Frontal cortex (tissue), 4 donors: Measurements from ENCODE around the gene RASAL2. TPM values are rescaled to one million over a fixed set of nuclear protein-coding genes. Genes with fewer than 3 reads are reported as not detected.
"Not testable (repeated sequence)": the region's sequence is repeated elsewhere in the genome, so short reads cannot be mapped to it uniquely, and the experiment has no call there.

ENCODE experiments used
- DNase-seq, 2 donors: peaks; one replicate each; pipeline ENCODE4 v3.0.0; 2012; ENCODE audit warnings: low spot score in 2 of 2
- FAIRE-seq: peaks from 2 replicates; lab custom pipeline; 2012; peaks lifted over from hg19 to GRCh38; lab: Jason Lieb, UNC
- total RNA-seq: library from RNA; depleted of rRNA; stranded (reverse); fragments of >200 nt; gene quantifications from one replicate; pipeline ENCODE4 v1.2.3, GENCODE V29; 2014
- donor health status: control.
- donor health status: control.
- donor health status: control.

RASAL2 gene
- total RNA-seq, 1 donor from 2014 or later: 28.9 TPM

DNA sequence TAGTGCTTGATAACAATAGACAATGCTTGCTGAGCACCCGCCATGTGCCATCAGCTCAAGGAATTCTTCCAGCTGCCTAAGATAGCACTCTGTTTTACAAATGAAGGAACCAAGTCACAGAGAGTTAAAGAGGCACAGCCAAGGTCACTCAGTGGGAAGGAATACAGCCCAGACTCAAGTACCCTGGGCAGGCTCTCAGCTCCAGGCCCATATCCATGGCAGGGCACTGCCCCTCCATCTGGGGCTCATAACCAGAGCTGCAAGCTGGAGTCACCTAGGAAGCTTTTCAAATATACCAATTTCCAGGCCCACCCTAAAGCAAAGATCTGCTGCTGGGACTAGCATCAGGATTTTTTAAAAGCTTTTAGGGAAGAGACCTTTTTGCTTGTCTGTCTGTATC, 401.3 kb downstream of the RASAL2 start:
- DNase-seq: no peak
- FAIRE-seq: no peak

DNA sequence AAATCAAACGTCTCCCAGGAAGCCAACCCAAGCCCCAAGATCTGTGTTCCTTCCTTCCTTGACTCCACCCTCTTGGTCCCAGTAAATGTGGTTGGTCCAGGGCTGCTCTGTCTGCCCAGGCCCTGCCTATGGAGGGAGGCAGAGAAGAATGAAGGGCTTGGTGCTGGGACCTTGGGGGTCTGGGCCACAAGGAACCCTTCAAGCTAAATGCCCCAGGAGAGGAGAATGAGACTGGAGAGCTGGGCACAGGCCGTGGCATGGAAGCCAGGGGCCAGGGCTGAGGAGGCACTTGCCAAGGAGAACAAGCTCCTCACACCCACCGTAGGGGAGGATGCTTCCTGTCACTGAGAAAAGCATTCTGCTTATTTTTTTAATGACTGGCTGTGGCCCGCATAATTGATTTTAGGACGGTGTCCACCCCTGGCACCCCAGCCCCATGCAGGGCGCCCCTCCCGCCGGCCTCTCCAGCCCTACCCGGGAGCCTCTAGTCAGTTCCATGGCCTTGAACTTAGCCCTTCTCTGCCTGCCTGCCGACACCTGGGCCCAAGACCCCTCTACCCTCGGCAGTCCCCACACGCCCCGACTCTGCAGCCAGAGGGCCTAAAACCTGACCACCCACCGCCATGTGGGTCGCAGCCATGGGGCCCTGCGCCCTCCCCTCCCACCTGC, 402.0 kb downstream of the RASAL2 start:
- DNase-seq (no peak), FAIRE-seq (no peak)

DNA sequence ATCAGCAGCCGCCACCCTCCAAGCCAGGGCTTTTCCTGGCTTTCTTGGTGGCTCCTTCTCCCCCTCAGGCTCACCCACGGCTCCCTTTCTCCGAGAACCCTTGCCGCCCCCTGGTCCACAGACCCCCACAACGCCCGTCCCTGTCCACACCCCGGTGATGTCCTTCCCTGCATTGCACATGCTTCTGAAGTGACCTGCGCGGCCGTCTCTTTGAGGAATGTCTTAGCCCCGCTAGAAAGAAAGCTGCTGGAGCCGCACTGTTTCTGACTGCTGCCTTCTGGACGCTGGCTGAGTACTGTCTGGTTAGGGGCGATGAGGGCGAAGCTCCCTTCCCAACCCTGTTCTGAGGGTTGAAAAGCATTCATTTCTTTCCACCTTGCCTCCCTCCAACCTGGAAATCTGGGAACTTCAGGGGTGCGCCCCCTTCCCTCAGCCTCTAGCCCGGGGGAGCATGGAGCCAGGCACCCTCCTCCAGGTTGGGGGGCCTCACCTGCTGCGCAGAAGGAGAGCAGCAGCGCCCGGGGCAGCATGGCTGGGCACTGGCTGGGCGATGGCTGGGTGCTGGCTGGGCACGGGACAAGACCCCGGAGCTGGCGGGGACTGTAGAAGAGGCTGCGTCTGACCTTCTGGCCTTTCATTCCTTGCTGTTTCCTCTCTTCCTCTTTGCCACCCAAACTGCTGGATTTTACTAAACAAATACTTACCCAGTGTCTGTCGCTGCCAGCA, 402.7 kb downstream of the RASAL2 start, which contains the start of gene CLEC20A:
Gene CLEC20A (minus strand): TSS at position 555 of the 726 bp plus-strand sequence. CDS start 25 bp downstream, at position 530.
- DNase-seq (no peak), FAIRE-seq (no peak)

DNA sequence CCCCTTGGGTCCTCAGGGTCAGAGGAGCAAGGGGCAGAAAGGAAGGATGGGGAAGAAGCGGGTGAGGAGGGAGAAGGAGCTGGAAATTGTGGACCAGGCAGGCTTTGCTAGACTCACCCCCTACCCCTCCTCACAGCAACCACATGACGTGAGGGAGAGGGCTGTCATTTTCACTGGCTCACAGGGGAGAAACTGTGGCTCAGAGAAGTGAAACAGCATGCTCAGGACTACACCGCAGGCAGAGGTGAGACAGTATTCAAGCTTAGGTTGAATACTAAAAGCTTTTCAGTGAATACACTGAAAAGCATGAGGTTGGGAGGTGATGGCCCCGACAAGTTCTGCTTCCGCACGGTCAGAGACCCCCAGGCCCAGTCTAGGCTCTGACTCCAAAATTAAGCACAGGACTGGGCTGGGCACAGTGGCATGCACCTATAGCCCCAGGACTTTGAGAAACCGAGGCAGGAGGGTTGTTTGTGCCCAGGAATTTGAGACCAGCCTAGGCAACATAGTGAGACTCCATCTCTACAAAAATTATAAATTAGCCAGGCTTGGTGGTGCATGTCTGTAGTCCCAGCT, 404.1 kb downstream of the RASAL2 start:
- FAIRE-seq: no peak
- no peak for DNase-seq

DNA sequence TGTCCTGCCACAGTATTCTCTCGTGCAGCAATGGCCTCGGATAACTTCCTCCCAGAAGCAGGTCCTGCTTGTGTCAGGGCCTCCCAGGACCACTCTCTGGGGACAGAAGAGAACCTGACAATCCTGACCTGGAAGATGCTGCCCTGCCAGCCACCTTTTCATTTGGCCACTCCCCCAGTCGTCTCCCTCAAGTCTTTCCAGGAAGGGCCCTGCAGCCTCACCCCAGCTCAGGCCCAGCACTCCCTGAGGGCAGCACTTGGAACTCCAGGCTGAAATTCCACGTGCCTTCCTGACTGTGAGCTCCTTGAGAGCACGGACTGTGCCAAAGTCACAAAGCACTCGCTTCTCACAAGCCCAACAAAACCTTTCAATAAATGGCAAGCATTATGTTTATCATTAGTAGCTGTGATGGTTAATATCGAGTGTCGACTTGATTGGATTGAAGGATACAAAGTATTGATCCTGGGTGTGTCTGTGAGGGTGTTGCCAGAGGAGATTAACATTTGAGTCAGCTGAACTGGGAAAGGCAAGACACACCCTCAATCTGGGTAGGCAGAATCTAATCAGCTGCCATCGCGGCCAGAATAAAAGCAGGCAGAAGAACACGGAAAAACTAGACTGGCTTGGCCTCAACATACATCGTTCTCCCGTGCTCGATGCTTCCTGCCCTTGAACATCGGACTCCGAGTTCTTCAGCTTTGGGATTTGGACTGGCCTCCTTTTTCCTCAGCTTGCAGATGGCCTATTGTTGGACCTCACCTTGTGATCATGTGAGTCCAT, 405.2 kb downstream of the RASAL2 start:
- DNase-seq: no peak
- no peak for FAIRE-seq

DNA sequence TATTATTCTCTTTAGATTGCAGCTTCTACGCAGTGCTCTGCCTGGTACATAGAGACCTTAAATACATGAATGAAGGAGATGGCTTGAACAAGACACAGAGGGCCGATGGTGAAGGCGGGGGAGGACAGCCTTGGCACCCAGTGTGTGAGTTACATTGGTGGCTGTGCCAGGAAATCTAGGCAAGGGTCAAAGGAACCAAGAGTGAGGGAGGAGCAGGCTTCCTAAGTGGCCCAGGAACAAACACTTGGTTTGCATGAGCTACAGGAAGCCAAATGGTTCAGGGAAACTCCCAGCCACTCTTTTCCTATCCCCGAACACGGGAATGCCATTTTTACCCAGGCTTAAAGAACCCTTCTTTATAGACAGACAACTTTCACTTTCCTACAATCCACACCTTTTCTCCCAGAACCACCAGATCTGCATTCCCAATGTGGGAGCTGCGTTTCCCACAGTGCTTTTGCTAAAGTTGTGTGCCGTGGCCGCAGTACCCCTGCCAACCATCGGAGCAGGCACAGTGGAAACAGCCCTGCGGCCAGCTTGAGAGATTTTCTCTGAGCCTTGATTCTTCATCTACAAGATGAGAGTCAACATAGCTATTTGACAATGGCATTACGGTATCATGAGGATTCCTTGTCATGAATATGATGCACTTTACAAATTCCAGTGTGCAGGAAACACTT, 406.3 kb downstream of the RASAL2 start:
- no peak for DNase-seq
- FAIRE-seq: no peak

DNA sequence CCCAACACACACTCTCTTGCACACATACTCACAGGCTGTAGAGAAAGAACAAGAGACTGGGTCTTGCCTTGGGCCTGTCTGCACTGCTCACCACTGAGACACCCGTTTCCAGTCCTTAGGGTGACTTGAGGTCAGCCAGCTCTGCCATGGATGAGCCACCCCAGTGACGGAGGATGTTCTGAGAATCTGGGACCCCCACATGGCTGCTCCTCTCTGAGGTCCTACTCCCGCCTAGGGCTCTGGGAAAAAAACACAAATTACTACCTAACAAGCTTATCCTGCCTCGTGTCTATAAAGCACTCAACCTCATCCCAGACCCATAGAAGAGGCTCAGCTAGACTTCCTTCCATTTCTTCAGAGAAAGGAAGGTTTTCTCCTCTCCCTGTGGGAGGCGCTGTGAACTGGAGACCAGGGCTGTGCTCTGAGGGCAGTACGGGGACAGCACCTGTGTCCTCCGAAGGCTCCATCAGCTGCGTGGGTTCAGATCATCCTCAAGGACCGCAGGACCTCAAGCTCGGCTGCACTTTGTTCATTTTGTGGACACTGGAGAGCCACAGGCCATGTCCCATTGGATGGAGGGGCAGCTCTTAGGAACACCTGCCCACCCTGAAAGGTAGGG, 407.1 kb downstream of the RASAL2 start:
- DNase-seq (no peak), FAIRE-seq (no peak)

DNA sequence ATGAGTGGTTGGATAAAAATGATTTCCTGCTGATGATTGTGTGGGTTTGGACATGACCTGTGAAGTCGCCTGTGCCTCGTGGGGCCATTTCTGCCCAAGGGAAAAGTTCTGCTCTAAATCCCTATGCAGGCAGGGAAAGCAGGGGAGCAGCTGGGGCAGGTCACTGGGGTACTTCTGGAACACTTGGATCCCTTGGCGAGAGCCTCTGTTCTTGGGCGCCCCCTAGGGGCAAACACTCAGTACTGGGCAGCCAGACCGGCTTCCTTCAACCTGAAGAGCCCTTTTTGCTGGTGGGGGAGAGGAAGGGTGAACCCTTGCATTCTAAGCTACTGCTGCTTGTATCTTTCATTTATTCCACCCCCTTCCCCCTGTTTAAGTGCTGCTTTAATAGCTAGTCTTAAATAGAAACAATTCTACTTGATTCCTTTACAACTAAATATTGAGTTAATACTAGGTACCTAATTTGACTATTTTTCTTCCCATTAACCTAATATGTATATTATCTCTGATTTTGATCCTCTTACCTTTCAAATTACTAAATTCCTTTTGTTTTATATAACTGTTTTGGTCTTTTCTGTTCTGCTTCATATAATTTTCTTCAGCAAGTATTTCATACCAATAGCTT, 407.9 kb downstream of the RASAL2 start:
- FAIRE-seq (no peak), DNase-seq (peak; percentile 60 to 78)

DNA sequence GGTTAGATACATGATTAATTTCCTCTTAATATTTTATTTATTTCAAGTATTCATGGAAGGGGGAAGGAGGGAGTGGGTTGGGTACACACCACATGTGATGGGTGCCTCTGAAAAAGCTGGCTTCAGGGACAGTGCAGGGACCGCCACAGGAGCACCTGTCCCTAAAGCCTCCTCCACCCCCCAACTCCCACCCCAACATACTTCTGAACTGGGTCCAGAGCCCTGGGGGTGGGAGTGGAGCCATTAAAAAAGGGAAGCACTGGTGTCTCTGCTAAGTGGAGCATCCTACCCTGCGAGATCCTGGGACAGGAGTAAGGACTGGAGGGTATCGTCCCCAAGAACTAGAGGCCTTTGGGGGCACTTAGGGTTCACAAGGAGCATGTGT, 408.4 kb downstream of the RASAL2 start:
- FAIRE-seq (no peak), DNase-seq (no peak)

DNA sequence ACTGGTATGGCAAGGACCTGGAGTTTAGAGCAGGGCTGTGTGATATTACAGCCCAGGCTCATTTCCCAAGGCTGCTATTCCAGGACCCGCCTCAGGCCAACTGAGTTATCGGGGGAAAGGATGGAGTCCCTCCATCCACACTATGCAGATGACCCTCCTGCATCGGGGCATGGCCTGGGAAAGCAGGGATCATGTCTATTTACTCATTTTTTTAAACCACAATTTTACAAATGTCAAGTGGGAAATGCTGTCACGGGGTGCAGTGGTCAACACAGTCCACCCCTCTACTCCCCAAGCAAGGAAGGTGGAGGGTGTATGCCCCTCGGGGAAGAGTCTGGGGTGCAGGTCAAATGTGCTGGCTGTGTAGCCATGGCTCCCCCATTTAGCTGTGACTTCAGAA, 409.0 kb downstream of the RASAL2 start:
- FAIRE-seq: no peak
- DNase-seq: no peak

DNA sequence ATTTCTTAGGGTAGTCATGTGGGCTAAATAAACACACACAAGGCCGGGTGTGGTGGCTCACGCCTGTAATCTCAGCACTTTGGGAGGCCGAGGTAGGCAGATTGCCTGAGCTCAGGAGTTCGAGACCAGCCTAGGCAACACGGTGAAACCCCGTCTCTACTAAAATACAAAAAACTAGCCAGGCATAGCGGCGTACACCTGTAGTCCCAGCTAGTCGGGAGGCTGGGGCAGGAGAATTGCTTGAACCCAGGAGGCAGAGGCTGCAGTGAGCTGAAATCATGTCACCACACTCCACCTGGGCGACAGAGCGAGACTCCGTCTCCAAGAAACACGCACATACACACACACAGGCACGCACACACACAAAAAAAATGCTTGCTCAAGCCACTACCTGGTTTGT, 409.4 kb downstream of the RASAL2 start:
- DNase-seq, FAIRE-seq: not testable (repeated sequence)

DNA sequence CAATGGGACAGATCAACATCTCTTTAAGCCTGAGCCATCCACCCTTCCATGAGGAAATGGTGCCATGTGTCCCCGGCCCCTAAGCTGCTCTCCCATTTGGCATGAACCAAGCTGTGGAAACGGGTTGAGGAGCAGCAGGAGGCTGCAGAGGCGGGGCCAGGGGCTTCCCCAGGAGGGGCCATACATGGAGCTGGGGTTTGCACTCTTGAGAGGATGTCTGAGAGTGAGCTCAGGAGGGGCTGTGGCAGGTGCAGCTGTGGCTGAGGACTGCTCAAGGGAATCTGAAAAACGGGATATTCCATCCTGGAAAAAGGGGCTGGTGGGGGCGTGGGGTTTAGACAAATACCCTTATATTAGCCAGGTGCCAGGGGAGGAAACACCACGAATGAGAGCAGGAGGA, 409.9 kb downstream of the RASAL2 start:
- DNase-seq (no peak), FAIRE-seq (no peak)

DNA sequence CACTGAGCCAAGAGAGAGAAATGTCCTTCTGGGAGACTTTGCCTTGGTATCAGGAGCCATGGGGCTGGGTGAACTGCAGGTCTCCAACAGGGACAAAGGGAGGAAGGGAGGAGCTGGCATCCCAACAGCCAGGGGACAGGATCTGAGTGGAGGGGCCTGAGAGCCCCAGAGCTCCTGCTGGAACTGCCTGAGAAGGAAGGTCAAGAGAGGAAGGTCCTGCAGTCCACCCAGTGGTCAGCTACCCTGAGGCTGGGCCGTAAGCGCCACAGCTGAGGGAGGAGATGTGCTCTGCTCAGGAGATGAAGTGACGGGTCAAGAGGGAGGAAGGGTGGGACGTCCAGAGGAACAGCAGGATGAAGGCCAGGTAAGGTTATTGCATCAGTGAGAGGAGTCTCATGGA, 410.4 kb downstream of the RASAL2 start:
- DNase-seq (no peak), FAIRE-seq (no peak)

DNA sequence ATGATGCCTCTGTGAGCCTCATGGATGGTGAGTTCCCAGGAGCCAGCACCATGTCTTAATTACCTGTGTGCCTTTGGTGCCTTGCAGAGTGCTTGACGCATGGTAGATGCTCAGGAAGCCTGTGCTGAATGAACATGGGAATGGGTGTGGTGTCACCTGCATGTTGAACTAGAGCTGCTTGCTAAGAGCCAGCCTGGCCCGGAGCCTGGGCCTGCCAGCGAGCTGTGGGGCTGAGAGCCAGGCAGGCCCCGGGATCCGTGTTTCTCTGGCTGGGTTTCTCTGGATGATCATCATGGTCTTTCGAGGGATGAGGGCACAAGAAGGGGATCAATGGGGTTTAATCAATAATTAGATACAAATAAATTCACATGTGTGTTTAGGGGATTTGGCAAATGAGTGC, 412.3 kb downstream of the RASAL2 start:
- DNase-seq (no peak), FAIRE-seq (no peak)

DNA sequence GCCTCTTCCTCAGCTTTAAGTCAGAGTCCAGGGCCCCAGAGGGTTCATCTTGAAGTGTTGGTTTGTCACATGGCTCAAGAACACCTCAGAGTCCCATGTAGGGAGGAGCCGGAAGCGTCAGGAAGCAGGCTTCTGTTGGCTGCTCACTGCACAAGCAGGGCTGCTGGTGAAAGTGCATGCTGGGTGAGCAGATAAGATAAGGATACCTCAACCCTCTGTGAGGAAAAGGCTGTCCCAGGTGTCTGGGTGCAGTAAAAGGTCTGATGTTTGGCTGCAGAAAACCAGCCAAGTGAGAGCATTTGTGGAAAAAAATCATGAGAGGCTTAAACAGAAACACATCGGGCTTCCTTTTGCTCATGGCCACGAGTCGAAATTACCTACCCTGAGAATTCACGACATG, 412.8 kb downstream of the RASAL2 start:
- DNase-seq (no peak), FAIRE-seq (no peak)

DNA sequence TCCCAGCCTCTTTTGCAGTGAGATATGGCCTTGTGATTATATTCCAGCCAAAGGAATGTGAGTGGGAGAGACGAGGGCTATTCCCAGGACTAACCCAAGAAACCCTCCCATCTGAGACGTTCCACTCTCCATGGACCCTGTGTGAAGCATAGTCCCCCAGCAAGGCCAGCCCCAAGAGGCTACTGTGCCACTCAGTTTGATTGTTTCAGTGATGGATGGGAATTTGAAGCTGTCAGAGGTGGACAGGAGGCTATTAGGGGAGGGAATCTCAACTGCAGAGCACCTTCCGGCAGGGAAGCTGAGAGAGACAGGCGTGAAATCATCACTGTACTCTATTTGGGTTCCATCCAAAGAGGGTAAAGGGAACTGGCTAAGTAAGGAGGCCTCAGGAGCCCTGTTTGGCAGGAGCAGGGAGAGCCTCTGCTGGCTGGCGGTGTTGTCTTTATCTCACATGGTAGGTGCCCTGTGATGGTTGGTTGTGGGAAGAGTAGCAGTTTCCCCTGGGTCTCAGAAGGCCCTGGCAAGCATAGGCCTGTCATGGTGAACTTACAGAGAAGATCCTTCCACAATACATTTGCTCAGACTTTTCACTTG, 415.6 kb downstream of the RASAL2 start:
- FAIRE-seq (no peak), DNase-seq (no peak)

DNA sequence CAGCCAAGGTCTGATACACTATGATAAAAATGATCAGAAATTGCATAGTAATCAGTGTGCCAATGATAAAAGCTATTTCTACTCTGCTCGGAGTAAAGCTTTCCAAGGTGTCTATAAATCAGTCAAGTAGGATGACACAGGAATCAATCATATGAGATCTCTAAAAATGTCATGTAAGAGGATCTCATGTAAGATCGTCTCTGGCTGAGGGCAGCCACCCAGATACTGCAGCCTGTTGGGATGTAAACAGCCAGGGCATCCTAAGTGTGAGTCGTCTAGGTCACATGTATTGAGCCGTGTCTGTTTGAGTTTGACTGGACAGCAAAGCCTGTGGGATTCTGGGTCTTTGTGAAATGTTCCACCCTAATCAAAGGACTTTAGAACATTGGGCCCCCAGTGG, 416.3 kb downstream of the RASAL2 start:
- FAIRE-seq: no peak

DNA sequence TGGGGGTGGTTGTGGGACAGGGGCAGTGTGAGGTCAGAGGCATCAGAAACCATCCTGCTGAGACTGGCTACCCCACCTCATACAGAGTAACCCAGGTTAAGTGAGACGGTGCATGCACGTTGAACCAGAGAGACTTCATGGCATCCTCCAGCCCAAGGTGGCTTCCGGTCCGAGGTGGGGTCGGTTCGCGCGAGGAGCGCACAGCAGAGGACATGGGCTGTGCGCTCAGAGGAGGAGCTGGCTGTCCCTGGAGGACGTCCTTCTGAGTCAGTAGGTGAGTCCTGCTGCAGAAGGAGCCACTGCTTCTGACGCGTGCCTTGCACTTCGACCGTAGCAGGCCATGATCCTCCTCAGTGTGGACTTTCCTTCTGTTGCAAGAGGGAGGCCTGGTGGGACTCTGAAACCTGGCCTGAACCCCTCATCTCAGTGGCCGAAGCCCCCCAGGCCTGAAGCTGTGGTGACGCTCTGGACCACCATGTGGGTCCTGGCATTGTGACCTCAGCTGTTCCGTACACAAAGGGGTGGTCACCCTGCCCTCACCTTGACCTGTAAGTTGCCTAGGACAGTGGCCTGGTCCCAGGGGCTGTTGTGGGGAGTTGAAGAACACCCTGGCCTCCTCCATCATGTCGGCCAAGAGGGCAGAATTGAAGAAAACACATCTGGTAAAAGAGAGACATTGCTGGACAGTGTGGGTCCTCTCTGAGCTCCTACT, 418.8 kb downstream of the RASAL2 start, which contains the start of gene TEX35:
Gene TEX35 (plus strand): TSS at position 544 of the 712 bp plus-strand sequence. CDS start 80 bp downstream, at position 624.
- DNase-seq (no peak), FAIRE-seq (no peak)

More for the DNA sequence above, 416.3 kb downstream of the RASAL2 start:
- no peak for DNase-seq
